ENCODE results near the gene ZAP70.

The ZAP70 gene

DNA sequence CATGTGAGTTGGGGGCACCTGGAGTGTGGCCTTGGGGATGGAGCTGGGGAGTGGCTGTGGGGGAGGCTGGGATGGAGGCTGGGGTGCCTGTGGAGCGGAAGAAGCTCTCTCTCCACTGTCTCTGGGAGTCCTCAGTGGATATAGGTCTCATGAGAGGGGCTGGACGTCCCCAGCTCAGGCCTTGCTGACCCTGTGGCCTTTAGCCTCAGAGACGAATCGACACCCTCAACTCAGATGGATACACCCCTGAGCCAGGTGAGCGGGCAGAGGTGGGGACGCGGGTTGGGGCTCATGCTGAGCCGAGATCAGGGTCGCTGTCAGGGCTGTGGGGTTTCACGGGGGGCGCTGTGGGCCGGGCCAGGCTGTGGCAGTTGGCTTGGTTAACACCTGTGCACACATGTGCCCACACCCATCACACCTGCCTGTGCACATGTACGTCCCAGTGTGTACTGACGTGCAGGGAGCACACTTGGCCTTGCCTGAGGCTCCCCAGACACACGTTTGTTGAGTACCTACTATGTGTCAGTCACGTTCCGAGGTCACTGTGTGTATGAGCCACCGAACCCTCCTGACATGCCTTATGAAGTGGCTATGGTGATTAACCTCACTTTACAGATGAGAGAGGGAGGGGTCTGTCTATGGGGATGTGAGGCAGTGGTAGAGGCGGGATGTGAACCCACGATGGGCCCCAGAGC lies 20.1 kb downstream of the ZAP70 start:
- DNase-seq (ENCODE audit: low read depth in 2 of 2), result no peak

DNA sequence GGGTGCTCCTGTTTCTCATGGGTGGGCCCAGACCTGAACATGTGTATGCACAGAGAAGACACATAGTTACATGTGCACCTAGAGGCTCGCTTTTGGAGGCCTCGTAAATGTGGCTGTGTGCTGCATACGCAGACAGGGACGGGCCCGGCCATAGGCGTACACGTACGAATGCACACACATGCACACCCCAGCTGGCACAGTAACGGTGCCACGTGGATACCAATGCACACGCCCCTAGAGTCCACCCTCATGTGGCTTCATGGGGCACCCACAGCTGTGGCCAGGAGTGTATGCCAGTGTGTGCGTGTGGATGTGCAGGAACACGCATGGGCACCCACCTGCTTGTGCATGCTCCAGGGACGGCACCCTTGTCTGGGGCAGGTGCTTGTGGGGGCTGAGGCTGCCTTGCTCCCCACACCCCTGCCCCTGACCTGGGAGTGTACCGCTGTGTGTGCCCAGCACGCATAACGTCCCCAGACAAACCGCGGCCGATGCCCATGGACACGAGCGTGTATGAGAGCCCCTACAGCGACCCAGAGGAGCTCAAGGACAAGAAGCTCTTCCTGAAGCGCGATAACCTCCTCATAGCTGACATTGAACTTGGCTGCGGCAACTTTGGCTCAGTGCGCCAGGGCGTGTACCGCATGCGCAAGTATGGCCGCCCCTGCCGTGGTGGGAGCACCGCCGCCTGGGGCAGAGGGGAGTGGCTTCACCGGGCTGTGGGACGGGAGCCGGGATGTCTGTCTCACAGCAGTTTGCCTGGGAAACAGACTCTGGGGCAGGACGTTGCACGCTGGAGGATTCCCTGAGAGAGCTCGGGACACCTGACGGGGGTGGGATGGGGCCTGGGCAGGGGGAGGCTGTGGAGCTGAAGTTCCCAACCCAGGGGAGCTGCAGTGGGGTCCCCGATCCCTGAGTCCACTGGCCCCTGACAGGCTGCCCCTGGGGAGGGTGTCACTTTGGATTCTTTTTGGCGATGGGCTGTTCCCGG lies 21.0 kb downstream of the ZAP70 start:
- no peak for DNase-seq (ENCODE audit: low read depth in 2 of 2)

GRCh38 chr2:97735161-97735561 lies 21.8 kb downstream of the ZAP70 start:
- no peak for DNase-seq (ENCODE audit: low read depth in 2 of 2)

GRCh38 chr2:97736185-97736584 lies 22.8 kb downstream of the ZAP70 start:
- DNase-seq (ENCODE audit: low read depth in 2 of 2), result no peak

- no peak for DNase-seq (ENCODE audit: low read depth in 2 of 2)
Observed at GRCh38 chr2:97736608-97737330, 23.4 kb downstream of the ZAP70 start.

DNA sequence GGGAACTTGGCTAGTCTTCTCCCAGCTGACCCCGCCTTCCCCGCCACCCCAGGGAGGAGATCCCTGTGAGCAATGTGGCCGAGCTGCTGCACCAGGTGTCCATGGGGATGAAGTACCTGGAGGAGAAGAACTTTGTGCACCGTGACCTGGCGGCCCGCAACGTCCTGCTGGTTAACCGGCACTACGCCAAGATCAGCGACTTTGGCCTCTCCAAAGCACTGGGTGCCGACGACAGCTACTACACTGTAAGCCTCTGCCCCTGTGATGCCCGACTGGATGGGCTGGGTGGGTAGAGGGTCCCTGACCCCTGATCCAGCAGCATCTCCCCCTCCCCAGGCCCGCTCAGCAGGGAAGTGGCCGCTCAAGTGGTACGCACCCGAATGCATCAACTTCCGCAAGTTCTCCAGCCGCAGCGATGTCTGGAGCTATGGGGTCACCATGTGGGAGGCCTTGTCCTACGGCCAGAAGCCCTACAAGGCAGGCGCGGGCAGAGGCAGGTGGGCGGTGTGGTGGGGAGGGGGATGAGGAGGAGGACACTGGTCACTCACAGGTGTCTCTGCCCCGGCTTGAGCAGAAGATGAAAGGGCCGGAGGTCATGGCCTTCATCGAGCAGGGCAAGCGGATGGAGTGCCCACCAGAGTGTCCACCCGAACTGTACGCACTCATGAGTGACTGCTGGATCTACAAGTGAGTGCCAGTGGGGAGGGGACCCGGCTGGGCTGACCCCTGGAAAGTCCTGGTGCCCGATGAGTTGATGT lies 24.2 kb downstream of the ZAP70 start:
- DNase-seq (ENCODE audit: low read depth in 2 of 2), result no peak

DNA sequence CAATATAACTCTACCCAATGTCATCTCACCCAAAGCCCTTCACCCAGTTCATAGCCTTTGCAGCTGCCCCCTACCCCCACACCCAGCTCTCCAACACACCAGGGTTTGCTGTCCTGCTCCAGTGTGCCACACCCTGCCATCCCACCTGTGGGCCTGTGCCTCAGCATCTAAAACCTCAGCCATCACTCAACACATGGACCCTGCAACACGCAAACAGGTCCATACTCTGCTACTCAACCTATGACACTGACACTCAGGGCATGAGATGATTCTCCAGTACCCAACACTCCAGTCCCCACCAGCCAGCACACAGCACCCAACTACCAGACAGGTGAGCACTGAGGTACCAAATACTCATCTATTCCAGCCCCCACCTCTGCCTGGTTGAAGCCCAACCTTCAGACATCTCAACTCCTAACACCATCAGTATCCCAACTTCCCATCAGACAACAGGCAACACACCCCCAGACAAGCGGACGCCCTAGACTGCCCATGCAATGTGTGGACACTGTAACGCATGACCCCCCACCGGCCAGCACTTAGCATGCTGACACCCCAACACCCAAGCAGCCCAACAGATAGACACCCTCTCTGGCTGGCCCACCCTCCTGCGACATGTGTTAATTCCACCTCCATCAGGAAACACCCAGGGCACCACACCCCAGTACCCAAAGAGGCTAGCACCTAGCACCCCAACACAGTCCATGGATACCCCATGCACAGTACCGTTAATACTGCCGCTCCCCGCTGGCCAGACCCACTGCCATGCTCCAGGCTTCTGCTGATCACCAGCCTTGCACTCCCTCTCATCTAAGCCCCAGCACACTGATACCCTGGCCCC lies 25.0 kb downstream of the ZAP70 start:
- no peak for DNase-seq (ENCODE audit: low read depth in 2 of 2)

- no peak for DNase-seq (ENCODE audit: low read depth in 2 of 2)
Observed at GRCh38 chr2:97739020-97739892, 25.9 kb downstream of the ZAP70 start.

DNA sequence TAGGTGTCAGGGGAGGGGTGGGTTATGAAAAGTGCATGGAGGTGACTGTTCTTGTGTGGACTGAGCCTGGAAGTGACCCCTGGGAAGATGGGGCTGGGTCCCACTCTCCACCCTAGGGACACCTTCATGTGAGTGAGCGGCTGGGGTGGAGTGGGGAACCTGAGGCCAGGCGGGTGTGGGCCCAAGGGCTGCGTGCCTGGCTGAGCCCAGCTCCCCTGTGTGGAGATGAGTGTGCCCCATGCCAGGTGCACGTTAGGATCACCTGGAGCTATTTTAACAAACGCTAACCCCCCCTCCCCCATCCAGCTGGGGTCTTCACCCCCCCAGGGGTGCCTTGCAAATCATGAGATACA lies 26.5 kb downstream of the ZAP70 start:
- no peak for DNase-seq (ENCODE audit: low read depth in 2 of 2)

- DNase-seq (ENCODE audit: low read depth in 2 of 2), result no peak
Observed at GRCh38 chr2:97740590-97741182, 27.3 kb downstream of the ZAP70 start.

DNA sequence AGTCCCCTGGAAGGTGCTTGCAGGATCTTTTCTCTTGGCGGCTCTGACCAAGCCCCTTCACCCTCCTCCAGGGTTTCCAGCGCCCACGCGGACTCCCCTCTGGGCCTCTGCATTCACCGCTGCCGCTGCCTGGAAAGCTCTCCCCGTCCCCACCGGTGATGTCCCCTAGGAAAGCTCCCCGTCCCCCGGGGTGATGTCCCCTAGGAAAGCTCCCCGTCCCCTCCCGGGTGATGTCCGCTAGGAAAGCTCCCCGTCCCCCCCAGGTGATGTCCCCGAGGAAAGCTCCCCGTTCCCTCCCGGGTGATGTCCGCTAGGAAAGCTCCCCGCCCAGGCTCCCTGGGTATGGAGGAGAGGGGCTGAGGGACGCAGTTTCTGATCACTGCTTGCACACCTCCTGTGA lies 27.9 kb downstream of the ZAP70 start:
- DNase-seq (ENCODE audit: low read depth in 2 of 2), result no peak

DNA sequence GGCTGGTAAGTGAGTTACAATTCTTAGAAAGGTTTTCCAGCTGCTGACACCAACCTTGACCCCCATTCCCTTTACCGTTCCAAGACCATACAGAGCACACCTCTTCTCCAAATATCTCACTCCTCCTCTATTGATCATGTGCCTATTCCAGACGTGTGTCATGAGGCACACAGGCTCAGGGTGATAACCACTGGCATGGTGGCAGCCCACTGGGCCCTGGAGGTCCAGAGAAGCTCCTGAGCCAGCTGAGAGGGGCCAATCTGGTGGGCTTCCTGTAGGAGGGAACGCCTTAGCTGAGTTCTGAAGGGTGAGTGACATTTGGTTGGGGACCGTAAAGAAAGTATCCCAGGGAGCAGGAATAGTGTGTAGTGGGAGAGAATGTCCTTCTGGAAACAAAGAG lies 28.3 kb downstream of the ZAP70 start:
- DNase-seq (ENCODE audit: low read depth in 2 of 2), result no peak

DNA sequence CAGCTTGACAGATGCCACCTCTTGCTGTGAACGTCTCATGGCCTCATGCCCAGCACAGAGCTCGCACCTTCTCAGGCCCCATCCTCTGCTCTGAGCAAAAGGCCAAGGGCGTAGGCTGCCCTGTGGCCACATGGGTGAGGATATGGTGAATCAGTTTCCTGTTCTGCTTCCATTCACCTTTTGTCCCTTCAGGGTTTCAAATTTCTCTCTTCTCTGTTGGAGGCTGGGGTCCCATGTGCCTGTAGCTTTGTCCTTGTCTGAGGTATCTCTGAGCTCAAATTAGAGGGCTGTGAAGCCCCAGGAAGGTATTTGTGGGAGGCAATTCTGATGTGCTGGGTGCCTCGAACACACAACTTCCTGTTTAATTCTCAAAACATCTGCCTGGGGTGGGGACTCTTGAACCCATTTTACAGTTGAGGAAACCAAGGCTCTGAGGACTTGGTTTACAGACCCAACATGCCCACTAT lies 29.0 kb downstream of the ZAP70 start:
- no peak for DNase-seq (ENCODE audit: low read depth in 2 of 2)

- DNase-seq (ENCODE audit: low read depth in 2 of 2), result no peak
Observed at GRCh38 chr2:97743913-97744312, 30.5 kb downstream of the ZAP70 start.

- DNase-seq (ENCODE audit: low read depth in 2 of 2), result peak; percentile 41 to 42
Observed at GRCh38 chr2:97745474-97746174, 32.2 kb downstream of the ZAP70 start.

GRCh38 chr2:97747285-97747684 lies 33.9 kb downstream of the ZAP70 start:
- no peak for DNase-seq (ENCODE audit: low read depth in 2 of 2)

- DNase-seq (ENCODE audit: low read depth in 2 of 2), result no peak
Observed at GRCh38 chr2:97747716-97748115, 34.3 kb downstream of the ZAP70 start.

- no peak for DNase-seq (ENCODE audit: low read depth in 2 of 2)
Observed at GRCh38 chr2:97749581-97749980, 36.2 kb downstream of the ZAP70 start.

DNA sequence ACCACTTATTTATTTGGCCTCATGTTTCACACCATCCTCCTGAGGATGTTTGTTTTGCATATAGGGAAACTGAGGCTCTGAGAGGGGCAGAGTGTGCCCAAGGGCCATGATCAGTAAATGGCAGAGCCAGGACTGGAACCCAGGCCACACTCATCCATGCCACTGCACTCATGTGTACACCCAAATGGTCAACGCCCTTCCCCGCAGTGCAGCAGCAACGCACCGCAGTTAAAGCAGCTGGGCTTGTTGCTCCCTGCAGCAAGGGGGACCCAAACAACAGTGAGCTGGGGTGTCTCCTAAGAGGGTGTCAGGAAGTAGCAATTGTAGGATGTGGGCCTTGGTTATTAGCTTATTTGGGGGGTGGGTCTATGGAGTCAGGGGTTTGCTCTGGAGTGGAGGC lies 36.6 kb downstream of the ZAP70 start:
- DNase-seq (ENCODE audit: low read depth in 2 of 2), result no peak
